GM18502 (cell line): ENCODE data around the gene ZNF786.
A peak's percentile ranks its signal among the peaks of the same experiment; 100 is the strongest.
"Not testable (repeated sequence)": the region's sequence is repeated elsewhere in the genome, so short reads cannot be mapped to it uniquely, and the experiment has no call there.

Experiments
- ATAC-seq: cut with Tn5 transposase; IDR thresholded peaks from one replicate; pipeline ENCODE4 v1.9.1; 2021; ENCODE audit warnings: mild to moderate bottlenecking; ENCODE audit not compliant: unreplicated experiment, poor library complexity

The ZNF786 gene

DNA sequence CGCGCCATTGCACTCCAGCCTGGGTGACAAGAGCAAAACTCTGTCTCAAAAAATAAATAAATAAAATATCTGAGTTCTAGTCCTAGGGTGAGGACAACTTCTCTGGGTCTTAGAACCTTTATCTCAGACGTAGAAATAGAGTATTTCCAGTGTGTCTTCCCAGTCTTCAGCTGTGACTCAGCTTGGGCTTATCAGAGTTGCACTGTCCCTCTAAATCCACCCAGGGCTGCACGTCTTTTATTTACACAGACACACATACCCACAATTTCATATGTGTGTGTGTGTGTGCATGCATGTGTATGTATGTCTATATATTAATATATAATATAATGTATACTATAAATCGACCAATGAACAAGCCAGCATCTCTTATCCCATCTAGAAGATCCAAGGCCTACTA is 49.2 kb downstream of the ZNF786 start:
- no peak for ATAC-seq

DNA sequence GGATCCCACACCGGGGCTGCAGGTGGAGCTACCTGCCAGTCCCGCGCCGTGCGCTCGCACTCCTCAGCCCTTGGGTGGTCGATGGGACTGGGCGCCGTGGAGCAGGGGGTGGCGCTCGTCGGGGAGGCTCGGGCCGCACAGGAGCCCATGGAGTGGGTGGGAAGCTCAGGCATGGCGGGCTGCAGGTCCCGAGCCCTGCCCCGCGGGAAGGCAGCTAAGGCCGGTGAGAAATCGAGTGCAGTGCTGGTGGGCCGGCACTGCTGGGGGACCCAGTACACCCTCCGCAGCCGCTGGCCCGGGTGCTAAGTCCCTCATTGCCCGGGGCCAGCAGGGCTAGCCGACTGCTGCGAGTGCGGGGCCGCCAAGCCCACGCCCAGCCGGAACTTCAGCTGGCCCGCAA is 51.9 kb downstream of the ZNF786 start:
- not testable (repeated sequence) for ATAC-seq

DNA sequence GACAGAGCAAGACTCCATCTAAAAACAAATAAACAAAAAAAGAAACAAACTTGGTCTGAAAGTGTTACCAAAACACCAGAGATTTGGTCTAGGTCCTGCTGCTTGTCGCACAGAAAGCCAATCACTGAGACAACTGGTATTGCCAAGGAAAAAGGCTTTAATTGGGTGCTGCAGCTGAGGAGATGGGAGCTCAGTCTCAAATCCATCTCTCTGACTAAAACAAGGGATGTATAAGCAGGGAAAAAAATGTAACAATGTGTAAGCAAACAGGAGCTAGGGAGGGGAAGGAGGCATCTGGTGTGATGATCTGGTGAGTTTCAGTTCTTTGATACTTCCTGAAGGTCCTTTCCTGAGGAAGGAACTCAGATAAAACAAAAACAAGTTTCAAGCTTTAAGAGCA is 53.8 kb downstream of the ZNF786 start:
- no peak for ATAC-seq

DNA sequence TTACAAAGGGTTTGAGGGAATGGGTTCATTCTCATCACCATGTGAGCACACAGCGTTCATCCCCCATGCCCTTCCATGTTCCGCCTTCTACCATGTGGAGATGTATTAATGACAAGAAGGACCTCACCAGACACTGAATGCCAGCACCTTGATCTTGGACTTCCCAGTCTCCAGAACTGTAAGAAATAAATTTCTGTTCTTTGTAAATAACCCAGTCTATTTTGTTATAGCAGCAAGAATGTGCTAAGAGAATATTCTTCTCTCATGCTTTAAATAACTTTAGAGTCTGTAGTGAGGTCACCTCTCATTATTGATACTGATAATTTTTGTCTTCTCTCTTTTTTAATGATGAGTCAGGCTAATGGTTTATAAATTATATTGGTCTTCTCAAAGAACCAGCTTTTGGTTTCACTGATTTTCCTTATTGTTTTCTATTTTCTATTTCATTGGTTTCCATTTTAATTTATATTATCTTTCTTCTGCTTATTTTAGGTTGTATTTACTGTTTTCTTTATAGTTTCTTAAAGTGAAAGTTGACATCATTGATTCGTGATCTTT is 59.1 kb downstream of the ZNF786 start:
- ATAC-seq, result no peak

DNA sequence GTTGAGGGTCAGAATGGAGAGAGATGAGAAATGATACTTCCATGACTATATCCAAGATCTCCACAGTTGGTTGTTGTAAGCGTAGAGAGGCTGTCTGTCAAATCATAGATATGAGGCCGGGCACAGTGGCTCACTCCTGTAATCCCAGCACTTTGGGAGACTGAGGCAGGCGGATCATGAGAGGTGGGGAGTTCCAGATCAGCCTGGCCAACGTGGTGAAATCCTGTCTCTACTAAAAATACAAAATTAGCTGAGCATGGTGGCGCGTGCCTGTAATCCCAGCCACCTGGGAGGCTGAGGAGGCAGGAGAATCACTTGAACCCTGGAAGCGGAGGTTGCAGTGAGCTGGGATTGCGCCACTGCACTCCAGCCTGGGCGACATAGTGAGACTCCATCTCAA is 60.1 kb downstream of the ZNF786 start:
- ATAC-seq, result not testable (repeated sequence)

DNA sequence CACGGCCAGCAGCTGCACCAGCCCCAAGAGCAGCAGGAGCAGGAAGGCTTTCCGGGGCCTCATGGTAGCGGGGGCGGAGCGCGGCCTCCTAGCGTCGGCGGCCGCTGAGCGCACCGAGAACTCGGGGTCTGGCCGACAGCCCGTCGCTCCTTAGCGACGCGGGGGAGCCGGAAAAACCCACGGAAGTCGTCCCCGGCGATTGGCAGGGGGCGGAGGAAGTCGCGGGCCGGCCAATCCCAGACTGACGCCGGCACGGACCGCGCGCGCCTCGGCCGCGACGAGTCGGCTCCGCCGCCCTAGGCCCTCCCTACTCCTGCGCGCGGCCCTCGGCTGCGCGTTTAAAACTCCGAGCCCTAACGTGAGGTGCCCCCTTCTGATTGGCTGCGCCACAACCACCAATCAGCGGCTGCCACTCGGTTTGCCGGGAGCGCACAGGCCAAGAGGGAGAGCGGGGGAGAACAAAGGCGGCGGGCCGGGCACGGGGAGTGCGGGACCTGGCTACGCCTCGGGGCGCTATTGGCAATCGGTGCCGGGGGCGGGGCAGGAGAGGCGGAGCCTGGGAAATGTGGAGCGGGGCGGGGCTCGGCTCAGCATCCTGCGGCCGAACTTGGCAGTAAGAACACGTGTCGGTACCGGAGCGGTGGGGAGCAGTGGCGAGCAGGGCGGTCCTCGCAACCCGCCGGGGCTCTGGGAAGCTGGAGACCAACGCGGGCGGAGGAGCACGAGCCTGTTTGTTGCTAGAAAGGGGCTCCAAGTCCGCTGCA is 62.0 kb downstream of the ZNF786 start, which contains the start of gene PDIA4:
TSS of gene PDIA4 (minus strand) at position 160 of the 764 bp plus-strand sequence. CDS start at position 63, 97 bp downstream.
- peak; percentile 93 for ATAC-seq

DNA sequence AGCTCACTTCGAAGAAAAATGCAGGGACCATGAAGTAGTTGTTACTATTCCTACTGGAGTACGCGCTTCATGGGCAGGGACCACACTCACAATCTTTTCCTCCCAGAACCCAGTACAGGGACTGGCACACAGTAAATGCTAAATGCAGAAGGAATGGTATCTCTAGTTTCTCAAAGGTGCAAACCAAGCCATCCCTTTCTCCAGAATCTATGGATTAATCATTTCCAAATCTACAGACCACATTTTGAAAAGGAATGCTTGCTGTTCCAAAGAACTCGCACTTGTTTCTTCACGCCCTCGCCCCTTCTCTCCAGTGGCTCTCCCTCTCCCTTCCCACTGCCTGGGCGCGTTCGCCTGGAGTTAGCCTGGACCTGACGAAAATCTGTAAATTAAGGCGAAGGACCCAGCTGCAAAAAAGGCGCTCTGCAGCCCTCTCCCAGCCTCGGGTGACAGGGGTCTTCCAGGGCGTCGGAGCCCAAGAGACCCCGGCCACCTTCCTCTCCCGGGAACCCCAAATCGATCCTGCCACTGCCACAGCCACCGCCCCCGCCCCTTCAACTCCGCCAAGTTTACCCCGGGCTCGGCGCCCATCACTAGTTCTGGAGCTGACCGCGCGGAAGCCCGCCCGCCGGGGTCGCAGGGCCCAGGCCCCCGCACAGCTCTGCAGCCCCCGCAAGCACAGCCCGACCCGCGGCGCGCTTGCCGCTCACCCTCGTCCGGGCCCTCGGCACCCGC is 62.7 kb downstream of the ZNF786 start:
- no peak for ATAC-seq

DNA sequence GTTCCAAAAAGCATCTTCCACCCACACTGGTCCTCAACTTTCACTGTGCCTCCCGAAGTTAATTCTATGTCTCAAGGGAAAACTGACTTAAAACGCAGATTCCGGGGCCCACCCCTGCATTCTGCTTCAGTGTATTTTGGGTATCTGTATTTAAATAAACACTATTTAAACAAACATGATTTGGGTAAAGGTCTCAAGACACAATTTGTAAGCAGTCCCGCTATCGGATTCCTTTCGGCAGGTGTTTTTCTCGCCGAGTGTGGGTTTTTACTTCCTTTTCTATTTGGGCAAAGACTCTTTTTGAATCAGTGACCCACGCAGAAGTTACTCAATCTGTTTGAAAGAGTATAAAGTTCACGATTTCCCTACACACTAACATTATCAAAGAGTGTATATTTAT is 63.5 kb downstream of the ZNF786 start:
- ATAC-seq, result no peak

DNA sequence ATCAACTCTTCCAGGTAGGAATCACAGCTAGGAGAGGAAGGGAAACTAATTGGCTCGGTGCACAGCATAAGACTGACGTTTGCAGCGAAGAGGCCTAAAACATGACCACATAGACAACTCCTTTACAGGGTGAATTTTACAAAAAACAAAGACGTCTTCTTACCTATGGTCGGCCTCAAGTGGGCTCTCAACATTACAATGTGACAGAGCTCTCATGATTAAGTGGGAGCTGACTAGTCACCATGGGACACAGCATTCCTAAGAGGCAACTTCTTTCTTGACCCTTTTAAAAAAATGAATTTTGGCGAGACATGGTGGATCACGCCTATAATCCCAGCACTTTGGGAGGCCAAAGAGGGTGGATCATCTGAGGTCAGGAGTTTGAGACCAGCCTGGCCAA is 66.9 kb downstream of the ZNF786 start:
- no peak for ATAC-seq

DNA sequence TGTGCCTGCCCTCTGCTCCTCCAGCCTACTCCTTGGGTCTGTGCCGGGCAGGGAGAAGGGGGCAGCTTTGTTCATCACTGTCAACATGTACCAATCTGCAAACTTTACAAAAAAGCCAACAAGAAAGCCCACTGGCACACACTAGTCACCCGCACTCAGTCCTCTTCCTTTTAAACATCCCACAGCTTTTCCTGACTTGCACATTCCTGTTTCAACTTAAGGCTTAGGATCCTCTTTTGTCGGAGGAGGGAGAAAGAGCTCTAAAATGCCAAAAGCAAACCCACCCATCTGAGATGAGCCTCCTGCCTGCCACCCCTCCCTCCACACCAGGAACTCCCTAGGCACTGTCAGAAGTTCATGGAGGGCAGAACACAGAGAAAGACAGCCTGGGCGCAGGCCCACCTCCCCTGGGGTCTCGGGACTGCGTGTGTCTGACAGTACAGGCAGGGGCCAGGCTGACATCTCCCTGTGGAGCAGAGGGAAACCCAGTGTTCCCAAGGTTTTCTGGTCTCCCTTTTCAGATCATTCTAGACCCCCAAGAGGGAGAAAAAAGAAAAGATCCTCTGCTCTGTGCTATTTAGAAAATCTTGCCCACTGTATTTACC is 67.7 kb downstream of the ZNF786 start:
- ATAC-seq, result no peak

DNA sequence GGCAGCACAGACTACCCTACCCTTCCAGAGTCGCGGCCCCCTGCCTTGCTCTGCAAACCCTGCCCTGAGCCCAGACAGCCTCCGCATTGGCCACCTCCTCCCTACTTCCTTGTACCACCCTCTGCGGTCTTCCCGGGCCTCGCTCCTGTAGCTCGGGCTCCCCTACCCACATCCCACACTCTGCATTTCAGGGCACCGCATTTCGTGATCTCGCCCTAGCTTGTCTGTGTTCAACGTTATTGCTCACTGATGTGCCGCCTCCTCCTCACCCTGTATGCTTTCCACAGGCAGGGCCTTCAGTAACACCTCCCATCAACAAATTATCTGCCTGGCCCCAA is 68.8 kb downstream of the ZNF786 start:
- ATAC-seq, result no peak

DNA sequence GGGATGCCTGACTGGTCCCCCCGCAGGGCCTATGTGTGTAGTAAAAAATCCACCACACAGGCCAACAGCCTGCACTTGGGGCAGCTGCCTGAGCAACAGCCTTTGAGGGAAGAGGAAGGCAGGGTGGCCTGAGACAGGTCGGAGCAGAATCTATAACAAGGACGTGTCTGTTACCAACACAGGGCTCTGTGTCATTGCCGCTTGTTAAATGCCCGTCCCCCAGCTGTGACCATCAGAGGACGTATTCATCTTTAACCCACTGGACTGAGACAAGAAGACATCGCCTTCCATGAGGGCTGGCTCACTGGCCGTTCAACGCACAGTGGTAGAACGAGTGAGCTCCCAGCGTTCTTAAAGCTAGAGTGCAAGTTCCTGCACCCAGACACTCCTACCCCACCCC is 70.0 kb downstream of the ZNF786 start:
- ATAC-seq, result no peak
